ENCODE measurements around the gene COLEC12.
A peak's percentile ranks its signal among the peaks of the same experiment; 100 is the strongest.

COLEC12 gene

GRCh38 chr18:434410-434809 lies 66.1 kb downstream of the COLEC12 start:
- Histone ChIP-seq H3K9me3 (ENCODE audit: insufficient read depth, low read depth, low read length) (no peaks in the 10 kb centered on the region), H3K4me1 (ENCODE audit: control insufficient read depth in 1 of 2, insufficient read depth in 2 of 2, low read length in 2 of 2) (no peaks in the 10 kb centered on the region), H2BK5ac (ENCODE audit: low read depth, low read length, poor library complexity) (no peak overlapping the region), H3K14ac (ENCODE audit: low read length) (no peak overlapping the region), H4K8ac (ENCODE audit: low read depth, low read length) (no peak overlapping the region), H3K23ac (ENCODE audit: low read length) (no peak overlapping the region), H3K79me1 (ENCODE audit: low read length) (no peaks in the 10 kb centered on the region), H3K18ac (ENCODE audit: low read length) (no peak overlapping the region), H3K9ac (ENCODE audit: low read length) (no peak overlapping the region), H2AK5ac (ENCODE audit: low read length) (no peak overlapping the region), H3K36me3 (ENCODE audit: control insufficient read depth in 1 of 2, insufficient read depth in 2 of 2, low read length in 2 of 2) (no peaks in the 10 kb centered on the region), H3K4me2 (ENCODE audit: low read length) (no peak overlapping the region), H2BK120ac (ENCODE audit: insufficient read depth, low read length, poor library complexity) (no peak overlapping the region), H4K91ac (ENCODE audit: low read depth, low read length) (no peak overlapping the region), H3K27ac (ENCODE audit: low read depth, low read length) (no peak overlapping the region), H3K4ac (ENCODE audit: low read depth, low read length) (no peak overlapping the region), H3K4me3 (ENCODE audit: low read depth, low read length) (no peak overlapping the region), H2BK12ac (ENCODE audit: low read length) (no peak overlapping the region), H4K12ac (ENCODE audit: low read depth, low read length) (no peak overlapping the region), H3K79me2 (ENCODE audit: control insufficient read depth, insufficient read depth, low read length, poor library complexity) (no peaks in the 10 kb centered on the region), H2AFZ (ENCODE audit: insufficient read depth, low read length, poor library complexity) (no peak overlapping the region), H3K27me3 (ENCODE audit: insufficient read depth, low read length) (no peaks in the 10 kb centered on the region)
- DNase-seq, result peak in 1 of 2 donors; percentile 33
- no CpG with 5 or more reads among the region's 1 CpG for WGBS (ENCODE audit: extremely low coverage, insufficient coverage, insufficient read length)

GRCh38 chr18:433960-434359 lies 66.5 kb downstream of the COLEC12 start:
- Histone ChIP-seq H3K14ac (ENCODE audit: low read length) (no peak overlapping the region), H2AFZ (ENCODE audit: insufficient read depth, low read length, poor library complexity) (no peak overlapping the region), H4K91ac (ENCODE audit: low read depth, low read length) (no peak overlapping the region), H3K27ac (ENCODE audit: low read depth, low read length) (no peak overlapping the region), H3K4me3 (ENCODE audit: low read depth, low read length) (no peak overlapping the region), H3K27me3 (ENCODE audit: insufficient read depth, low read length) (no peaks in the 10 kb centered on the region), H2BK120ac (ENCODE audit: insufficient read depth, low read length, poor library complexity) (no peak overlapping the region), H3K79me2 (ENCODE audit: control insufficient read depth, insufficient read depth, low read length, poor library complexity) (no peaks in the 10 kb centered on the region), H4K12ac (ENCODE audit: low read depth, low read length) (no peak overlapping the region), H3K79me1 (ENCODE audit: low read length) (no peaks in the 10 kb centered on the region), H3K4me2 (ENCODE audit: low read length) (no peak overlapping the region), H2BK5ac (ENCODE audit: low read depth, low read length, poor library complexity) (no peak overlapping the region), H3K4me1 (ENCODE audit: control insufficient read depth in 1 of 2, insufficient read depth in 2 of 2, low read length in 2 of 2) (no peaks in the 10 kb centered on the region), H3K36me3 (ENCODE audit: control insufficient read depth in 1 of 2, insufficient read depth in 2 of 2, low read length in 2 of 2) (no peaks in the 10 kb centered on the region), H3K9ac (ENCODE audit: low read length) (no peak overlapping the region), H4K8ac (ENCODE audit: low read depth, low read length) (no peak overlapping the region), H3K4ac (ENCODE audit: low read depth, low read length) (no peak overlapping the region), H3K18ac (ENCODE audit: low read length) (no peak overlapping the region), H2BK12ac (ENCODE audit: low read length) (no peak overlapping the region), H3K9me3 (ENCODE audit: insufficient read depth, low read depth, low read length) (no peaks in the 10 kb centered on the region), H3K23ac (ENCODE audit: low read length) (no peak overlapping the region), H2AK5ac (ENCODE audit: low read length) (no peak overlapping the region)
- DNase-seq, result no peak
- WGBS (ENCODE audit: extremely low coverage, insufficient coverage, insufficient read length), result no CpG with 5 or more reads among the region's 2 CpGs

- Histone ChIP-seq H3K79me1 (ENCODE audit: low read length) (no peaks in the 10 kb centered on the region), H3K9me3 (ENCODE audit: insufficient read depth, low read depth, low read length) (no peaks in the 10 kb centered on the region), H3K18ac (ENCODE audit: low read length) (no peak overlapping the region), H2BK12ac (ENCODE audit: low read length) (no peak overlapping the region), H4K12ac (ENCODE audit: low read depth, low read length) (no peak overlapping the region), H3K36me3 (ENCODE audit: control insufficient read depth in 1 of 2, insufficient read depth in 2 of 2, low read length in 2 of 2) (no peaks in the 10 kb centered on the region), H3K4me1 (ENCODE audit: control insufficient read depth in 1 of 2, insufficient read depth in 2 of 2, low read length in 2 of 2) (no peaks in the 10 kb centered on the region), H4K8ac (ENCODE audit: low read depth, low read length) (no peak overlapping the region), H2AK5ac (ENCODE audit: low read length) (no peak overlapping the region), H3K4me3 (ENCODE audit: low read depth, low read length) (no peak overlapping the region), H2BK5ac (ENCODE audit: low read depth, low read length, poor library complexity) (no peak overlapping the region), H3K9ac (ENCODE audit: low read length) (no peak overlapping the region), H4K91ac (ENCODE audit: low read depth, low read length) (no peak overlapping the region), H3K14ac (ENCODE audit: low read length) (no peak overlapping the region), H3K4me2 (ENCODE audit: low read length) (no peak overlapping the region), H3K79me2 (ENCODE audit: control insufficient read depth, insufficient read depth, low read length, poor library complexity) (no peaks in the 10 kb centered on the region), H3K23ac (ENCODE audit: low read length) (no peak overlapping the region), H2AFZ (ENCODE audit: insufficient read depth, low read length, poor library complexity) (no peak overlapping the region), H3K27me3 (ENCODE audit: insufficient read depth, low read length) (no peaks in the 10 kb centered on the region), H3K27ac (ENCODE audit: low read depth, low read length) (no peak overlapping the region), H3K4ac (ENCODE audit: low read depth, low read length) (no peak overlapping the region), H2BK120ac (ENCODE audit: insufficient read depth, low read length, poor library complexity) (no peak overlapping the region)
- DNase-seq, result no peak
- WGBS (ENCODE audit: extremely low coverage, insufficient coverage, insufficient read length), result no CpG with 5 or more reads among the region's 3 CpGs
Measured at GRCh38 chr18:433298-433697, 67.2 kb downstream of the COLEC12 start.

GRCh38 chr18:432791-433190 lies 67.7 kb downstream of the COLEC12 start:
- Histone ChIP-seq H3K4me3 (ENCODE audit: low read depth, low read length) (no peak overlapping the region), H3K9me3 (ENCODE audit: insufficient read depth, low read depth, low read length) (no peaks in the 10 kb centered on the region), H2AK5ac (ENCODE audit: low read length) (no peak overlapping the region), H3K79me1 (ENCODE audit: low read length) (no peaks in the 10 kb centered on the region), H3K79me2 (ENCODE audit: control insufficient read depth, insufficient read depth, low read length, poor library complexity) (no peaks in the 10 kb centered on the region), H4K8ac (ENCODE audit: low read depth, low read length) (no peak overlapping the region), H3K23ac (ENCODE audit: low read length) (no peak overlapping the region), H4K91ac (ENCODE audit: low read depth, low read length) (no peak overlapping the region), H3K9ac (ENCODE audit: low read length) (no peak overlapping the region), H4K12ac (ENCODE audit: low read depth, low read length) (no peak overlapping the region), H3K4ac (ENCODE audit: low read depth, low read length) (no peak overlapping the region), H2AFZ (ENCODE audit: insufficient read depth, low read length, poor library complexity) (no peak overlapping the region), H3K27ac (ENCODE audit: low read depth, low read length) (no peak overlapping the region), H3K14ac (ENCODE audit: low read length) (no peak overlapping the region), H2BK12ac (ENCODE audit: low read length) (no peak overlapping the region), H3K4me2 (ENCODE audit: low read length) (no peak overlapping the region), H3K4me1 (ENCODE audit: control insufficient read depth in 1 of 2, insufficient read depth in 2 of 2, low read length in 2 of 2) (no peaks in the 10 kb centered on the region), H2BK5ac (ENCODE audit: low read depth, low read length, poor library complexity) (no peak overlapping the region), H3K36me3 (ENCODE audit: control insufficient read depth in 1 of 2, insufficient read depth in 2 of 2, low read length in 2 of 2) (no peaks in the 10 kb centered on the region), H3K27me3 (ENCODE audit: insufficient read depth, low read length) (no peaks in the 10 kb centered on the region), H2BK120ac (ENCODE audit: insufficient read depth, low read length, poor library complexity) (no peak overlapping the region), H3K18ac (ENCODE audit: low read length) (no peak overlapping the region)
- no peak for DNase-seq
- WGBS (ENCODE audit: extremely low coverage, insufficient coverage, insufficient read length), result no CpG with 5 or more reads among the region's 4 CpGs
